GM23248 (cell line): ENCODE measurements around the gene ERICH3.

Source experiments
- EZH2 ChIP-seq: fragments of 200-600 bp; sonication (generic); IDR thresholded peaks from 2 replicates; pipeline ENCODE4 v1.6.1; 2018; ENCODE audit warnings: antibody characterized with exemption, mild to moderate bottlenecking; ENCODE audit not compliant: insufficient read depth, poor library complexity, severe bottlenecking
- EZH2phosphoT487 ChIP-seq: fragments of 200-600 bp; sonication (generic); IDR thresholded peaks from 2 replicates; pipeline ENCODE4 v1.6.1; 2018; ENCODE audit warnings: antibody characterized with exemption, moderate library complexity, mild to moderate bottlenecking, low read depth; ENCODE audit not compliant: insufficient read depth

DNA sequence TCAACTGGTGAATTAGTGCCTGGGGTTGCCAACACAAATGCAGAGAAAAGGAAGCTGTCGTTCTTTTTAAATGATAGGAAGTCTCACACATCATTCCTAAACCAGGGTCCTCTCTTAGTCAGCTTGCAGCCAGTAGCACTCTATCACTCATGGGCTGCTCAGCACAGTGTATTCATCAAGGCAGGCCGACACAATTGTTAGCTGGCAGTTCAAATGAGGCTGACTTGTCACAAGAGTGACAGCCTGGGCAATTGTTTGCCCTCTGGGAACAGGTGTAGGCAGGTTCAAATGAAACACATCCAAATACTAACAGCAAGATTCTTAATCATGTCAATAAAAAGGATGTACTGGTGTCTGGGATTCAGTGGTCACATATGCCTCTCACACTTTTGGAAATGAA, 76.9 kb downstream of the ERICH3 start:
- TF ChIP-seq EZH2 (no peak), EZH2phosphoT487 (no peak)
